CD14-positive monocyte (primary cell): ENCODE data around the gene DACT2. TPM values are rescaled to one million over a fixed set of nuclear protein-coding genes. Genes with fewer than 3 reads are reported as not detected.

Source experiments
- DNase-seq, 3 donors: peaks; one replicate each; pipeline ENCODE4 v3.0.0-alpha.2; 2011 to 2022
- H2AFZ ChIP-seq: 2 replicates; pipeline ENCODE4 v1.6.0; 2012; ENCODE audit warnings: mild to moderate bottlenecking, low read depth, low read length, inconsistent platforms; ENCODE audit not compliant: insufficient read depth, poor library complexity, severe bottlenecking
- H3K27ac ChIP-seq, 2 donors: 1 replicate in 1 of 2; 2 replicates in 1 of 2; pipeline ENCODE4 v1.5.1; 2012 to 2013; ENCODE audit warnings: low read length in 2 of 2, control low read depth in 1 of 2, inconsistent platforms in 1 of 2, low read depth in 1 of 2, mild to moderate bottlenecking in 1 of 2
- H3K27me3 ChIP-seq, 2 donors: one replicate each; pipeline versions ENCODE4 v1.6.0 to v1.6.1; 2011 to 2013; ENCODE audit warnings: low read length in 2 of 2; ENCODE audit not compliant: control insufficient read depth in 2 of 2, insufficient read depth in 2 of 2
- H3K36me3 ChIP-seq, 2 donors: replicated peaks in 1 of 2; 1 replicate in 1 of 2; 2 replicates in 1 of 2; pipeline versions ENCODE4 v1.5.1 to v1.6.1; 2012 to 2013; ENCODE audit warnings: low read length in 2 of 2, control low read depth in 1 of 2, inconsistent platforms in 1 of 2, mild to moderate bottlenecking in 1 of 2; ENCODE audit not compliant: insufficient read depth in 2 of 2, control insufficient read depth in 1 of 2
- H3K4me1 ChIP-seq, 2 donors: 1 replicate in 1 of 2; 2 replicates in 1 of 2; pipeline versions ENCODE4 v1.5.1 to v1.6.1; 2012 to 2013; ENCODE audit warnings: low read length in 2 of 2, control low read depth in 1 of 2, inconsistent platforms in 1 of 2, mild to moderate bottlenecking in 1 of 2, moderate library complexity in 1 of 2; ENCODE audit not compliant: insufficient read depth in 2 of 2, control insufficient read depth in 1 of 2
- H3K4me2 ChIP-seq: replicated peaks from 2 replicates; pipeline ENCODE3; 2012; ENCODE audit warnings: low read length, moderate library complexity, mild to moderate bottlenecking; ENCODE audit not compliant: poor library complexity, severe bottlenecking; ENCODE audit errors: extremely low read depth
- H3K4me3 ChIP-seq, 3 experiments: fragments of 200-600 bp in 1 of 3; sonication (generic) in 1 of 3; replicated peaks in 1 of 3; 1 replicate in 2 of 3; 2 replicates in 1 of 3; pipeline ENCODE4 v1.5.1; 2011 to 2013; ENCODE audit warnings: low read length in 3 of 3, mild to moderate bottlenecking in 3 of 3, control low read depth in 2 of 3, low read depth in 2 of 3, inconsistent platforms in 1 of 3, moderate library complexity in 1 of 3
- H3K79me2 ChIP-seq: 2 replicates; pipeline ENCODE4 v1.6.0; 2012; ENCODE audit warnings: mild to moderate bottlenecking, control low read depth, inconsistent platforms, low read length, moderate library complexity; ENCODE audit not compliant: insufficient read depth
- H3K9ac ChIP-seq: 2 replicates; pipeline ENCODE4 v1.6.0; 2017; ENCODE audit warnings: low read length, mild to moderate bottlenecking; ENCODE audit not compliant: insufficient read depth, poor library complexity, severe bottlenecking
- H3K9me3 ChIP-seq, 2 donors: replicated peaks in 1 of 2; 1 replicate in 1 of 2; 2 replicates in 1 of 2; pipeline versions ENCODE4 v1.5.1 to v1.6.1; 2012 to 2013; ENCODE audit warnings: low read length in 2 of 2, control low read depth in 1 of 2; ENCODE audit not compliant: control insufficient read depth in 1 of 2, insufficient read depth in 1 of 2
- H4K20me1 ChIP-seq: 2 replicates; pipeline ENCODE4 v1.6.0; 2012; ENCODE audit warnings: mild to moderate bottlenecking, low read length, control low read depth, moderate library complexity; ENCODE audit not compliant: insufficient read depth
- H3K27ac Mint-ChIP-seq, 7 donors: one replicate each; pipeline ENCODE4 v1.8.0; 2020; ENCODE audit warnings: mild to moderate bottlenecking in 7 of 7, mixed read lengths in 7 of 7, moderate library complexity in 6 of 7, inconsistent platforms in 2 of 7
- H3K27me3 Mint-ChIP-seq, 3 donors: one replicate each; pipeline ENCODE4 v1.8.0; 2021 to 2022; ENCODE audit warnings: low read depth in 3 of 3, mild to moderate bottlenecking in 3 of 3, mixed read lengths in 3 of 3, moderate library complexity in 3 of 3, inconsistent platforms in 1 of 3
- H3K36me3 Mint-ChIP-seq, 2 donors: one replicate each; pipeline ENCODE4 v1.8.0; 2020; ENCODE audit warnings: mixed read lengths in 2 of 2, inconsistent platforms in 1 of 2, mild to moderate bottlenecking in 1 of 2
- H3K4me1 Mint-ChIP-seq: one replicate; pipeline ENCODE4 v1.8.0; 2020; ENCODE audit warnings: mild to moderate bottlenecking, mixed read lengths
- H3K4me3 Mint-ChIP-seq, 2 donors: one replicate each; pipeline ENCODE4 v1.8.0; 2020; ENCODE audit warnings: mild to moderate bottlenecking in 2 of 2, mixed read lengths in 2 of 2, moderate library complexity in 1 of 2
- H3K9me3 Mint-ChIP-seq, 7 donors: one replicate each; pipeline ENCODE4 v1.8.0; 2020 to 2022; ENCODE audit warnings: mixed read lengths in 7 of 7, mild to moderate bottlenecking in 6 of 7, moderate library complexity in 6 of 7, inconsistent platforms in 2 of 7
- WGBS: methylation state at CpG from one replicate; pipeline ENCODE4 v1.1.5; 2013; ENCODE audit warnings: missing lambda C conversion rate; ENCODE audit not compliant: insufficient coverage; 5-methylcytosine and 5-hydroxymethylcytosine counted together
- intact Hi-C, 2 donors: fragments of 100-400 bp; cut with micrococcal nuclease; formaldehyde crosslinking; loops; one replicate each; pipeline versions ENCODE4 v1.15.0 to v1.15.1; 2023
- polyA plus RNA-seq, 3 donors: library from polyadenylated mRNA; depleted of rRNA in 1 of 3; unstranded in 2 of 3; stranded (reverse) in 1 of 3; fragments of 300-500 nt in 2 of 3; fragments of >200 nt in 1 of 3; fragmentation: Illumina TruSeq in 2 of 3; gene quantifications; 1 replicate in 2 of 3; 2 replicates in 1 of 3; pipeline ENCODE4 v1.2.3, GENCODE V29; 2012 to 2021
- TF ChIP-seq, protein P1 (sequence below): fragments of 200-600 bp; IDR thresholded peaks from one replicate; pipeline ENCODE4 v1.8.0; 2022; ENCODE audit warnings: antibody characterized with exemption, mild to moderate bottlenecking

The DACT2 gene
- polyA plus RNA-seq, 3 donors, result not detected

GRCh38 chr6:168280899-168281245 lies 38.7 kb downstream of the DACT2 start:
- Histone ChIP-seq H3K36me3 (no peaks in the 10 kb centered on the region), H3K4me2 (no peak overlapping the region), H2AFZ (no peak overlapping the region), H3K27ac (no peak overlapping the region), H3K4me3 (no peak overlapping the region), H3K9ac (no peak overlapping the region), H3K27me3 (no peaks in the 10 kb centered on the region), H3K9me3 (peaks cover 0 to 8% of the 10 kb centered on the region in 2 donors), H3K79me2 (no peaks in the 10 kb centered on the region), H4K20me1 (no peaks in the 10 kb centered on the region), H3K4me1 (no peaks in the 10 kb centered on the region)
- H3K36me3 Mint-ChIP-seq, result no peaks in the 10 kb centered on the region
- peaks cover 3 to 4% (median 4%) of the 10 kb centered on the region in 3 donors for H3K27me3 Mint-ChIP-seq
- no peak for DNase-seq
- H3K27ac Mint-ChIP-seq, result peak overlapping the region in 1 of 7 donors; percentile 47
- H3K4me3 Mint-ChIP-seq, result no peak overlapping the region
- no peaks in the 10 kb centered on the region for H3K4me1 Mint-ChIP-seq
- 58% methylated on average over 11 of the region's 13 CpGs for WGBS
- TF ChIP-seq, protein P1, sequence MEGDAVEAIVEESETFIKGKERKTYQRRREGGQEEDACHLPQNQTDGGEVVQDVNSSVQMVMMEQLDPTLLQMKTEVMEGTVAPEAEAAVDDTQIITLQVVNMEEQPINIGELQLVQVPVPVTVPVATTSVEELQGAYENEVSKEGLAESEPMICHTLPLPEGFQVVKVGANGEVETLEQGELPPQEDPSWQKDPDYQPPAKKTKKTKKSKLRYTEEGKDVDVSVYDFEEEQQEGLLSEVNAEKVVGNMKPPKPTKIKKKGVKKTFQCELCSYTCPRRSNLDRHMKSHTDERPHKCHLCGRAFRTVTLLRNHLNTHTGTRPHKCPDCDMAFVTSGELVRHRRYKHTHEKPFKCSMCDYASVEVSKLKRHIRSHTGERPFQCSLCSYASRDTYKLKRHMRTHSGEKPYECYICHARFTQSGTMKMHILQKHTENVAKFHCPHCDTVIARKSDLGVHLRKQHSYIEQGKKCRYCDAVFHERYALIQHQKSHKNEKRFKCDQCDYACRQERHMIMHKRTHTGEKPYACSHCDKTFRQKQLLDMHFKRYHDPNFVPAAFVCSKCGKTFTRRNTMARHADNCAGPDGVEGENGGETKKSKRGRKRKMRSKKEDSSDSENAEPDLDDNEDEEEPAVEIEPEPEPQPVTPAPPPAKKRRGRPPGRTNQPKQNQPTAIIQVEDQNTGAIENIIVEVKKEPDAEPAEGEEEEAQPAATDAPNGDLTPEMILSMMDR, result no peak
- intact Hi-C loops, result no loop called here
- peaks cover 0 to 11% (median 5%) of the 10 kb centered on the region in 7 donors for H3K9me3 Mint-ChIP-seq

DNA sequence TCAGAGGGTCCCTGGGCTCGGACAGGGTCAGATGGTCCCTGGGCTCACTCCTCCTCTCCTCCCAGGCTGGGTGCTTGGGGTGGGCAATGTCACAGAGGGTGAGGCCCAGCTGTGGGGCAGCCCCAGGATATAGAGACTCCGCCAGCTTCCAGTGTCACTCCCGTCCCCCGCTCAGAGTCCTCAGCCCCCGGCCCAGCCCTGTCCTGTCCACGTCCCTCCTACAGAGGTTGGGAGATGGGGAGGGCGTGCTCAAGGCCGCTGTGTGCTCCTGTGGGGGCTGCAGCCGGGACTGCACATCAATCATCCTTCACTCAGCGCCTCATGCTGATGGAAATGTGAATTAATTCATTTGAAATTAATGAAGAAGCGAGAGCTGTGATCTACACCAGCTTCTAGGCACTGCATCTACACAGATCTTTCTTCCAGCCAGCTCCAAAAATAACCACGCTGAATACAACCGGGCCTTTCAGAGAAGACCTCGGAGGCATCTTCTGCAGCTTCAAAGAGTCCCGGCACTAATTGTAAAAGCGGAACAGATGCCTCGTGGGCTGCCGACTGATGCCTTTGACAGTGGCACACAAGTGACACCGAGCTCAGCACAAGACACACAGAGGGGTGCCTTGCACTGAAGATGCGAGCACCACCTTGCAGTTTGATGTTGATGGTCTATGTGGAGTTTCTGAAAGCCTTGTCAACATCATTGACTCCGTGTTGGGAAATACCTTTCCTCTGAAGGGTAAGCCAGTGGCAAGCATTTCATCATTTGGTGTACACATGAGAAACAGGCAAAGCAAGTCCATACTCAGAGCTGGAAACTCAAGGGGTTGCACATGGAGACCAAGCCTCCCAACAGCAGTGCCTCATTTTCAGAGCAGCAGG lies 39.3 kb downstream of the DACT2 start:
- Mint-ChIP-seq H3K27ac (peak overlapping the region in 1 of 7 donors; percentile 47), H3K4me1 (no peaks in the 10 kb centered on the region), H3K36me3 (no peaks in the 10 kb centered on the region), H3K27me3 (peaks cover 3 to 8% (median 4%) of the 10 kb centered on the region in 3 donors), H3K4me3 (peak overlapping the region in 1 of 2 donors; percentile 37), H3K9me3 (peaks cover 0 to 11% (median 5%) of the 10 kb centered on the region in 7 donors)
- H4K20me1 ChIP-seq, result no peaks in the 10 kb centered on the region
- no peaks in the 10 kb centered on the region for H3K36me3 ChIP-seq
- no peaks in the 10 kb centered on the region for H3K27me3 ChIP-seq
- H3K4me3 ChIP-seq, result no peak overlapping the region
- H3K4me1 ChIP-seq, result no peaks in the 10 kb centered on the region
- 95% methylated on average over 8 of the region's 21 CpGs for WGBS
- no peaks in the 10 kb centered on the region for H3K79me2 ChIP-seq
- no peak overlapping the region for H3K4me2 ChIP-seq
- H3K9ac ChIP-seq, result no peak overlapping the region
- intact Hi-C loops, result no loop called here
- TF ChIP-seq, protein P1, result no peak
- peaks cover 0 to 8% of the 10 kb centered on the region in 2 donors for H3K9me3 ChIP-seq
- no peak for DNase-seq
- no peak overlapping the region for H2AFZ ChIP-seq
- no peak overlapping the region for H3K27ac ChIP-seq
